HG03439 (cell line): ENCODE results near the gene TMEM222.
"Not testable (repeated sequence)": the region's sequence is repeated elsewhere in the genome, so short reads cannot be mapped to it uniquely, and the experiment has no call there.

Experiments
- ATAC-seq: cut with Tn5 transposase; IDR thresholded peaks from one replicate; pipeline ENCODE4 v1.9.1; 2021; ENCODE audit warnings: mild to moderate bottlenecking, moderate library complexity; ENCODE audit not compliant: unreplicated experiment

The TMEM222 gene

GRCh38 chr1:27321813-27322568, at the start of gene TMEM222:
TSS of gene TMEM222 (plus strand) at chr1:27322163. CDS start at chr1:27322198, 35 bp downstream.
- peak; percentile 97 for ATAC-seq

GRCh38 chr1:27274204-27274603, 47.8 kb upstream of the TMEM222 start:
- ATAC-seq, result no peak

GRCh38 chr1:27275696-27276095, 46.3 kb upstream of the TMEM222 start:
- ATAC-seq, result no peak

GRCh38 chr1:27284425-27285273, 37.3 kb upstream of the TMEM222 start:
- no peak for ATAC-seq

GRCh38 chr1:27285274-27285660, 36.7 kb upstream of the TMEM222 start:
- ATAC-seq, result no peak

GRCh38 chr1:27285821-27286220, 36.1 kb upstream of the TMEM222 start:
- not testable (repeated sequence) for ATAC-seq

GRCh38 chr1:27289125-27289524, 32.8 kb upstream of the TMEM222 start:
- ATAC-seq, result not testable (repeated sequence)

GRCh38 chr1:27290581-27290980, 31.4 kb upstream of the TMEM222 start:
- no peak for ATAC-seq

GRCh38 chr1:27292106-27292505, 29.9 kb upstream of the TMEM222 start:
- ATAC-seq, result no peak

GRCh38 chr1:27293915-27294314, 28.0 kb upstream of the TMEM222 start:
- ATAC-seq, result no peak

GRCh38 chr1:27296773-27297291, 25.1 kb upstream of the TMEM222 start:
- ATAC-seq, result no peak

- no peak for ATAC-seq
Measured at GRCh38 chr1:27297903-27298302, 24.1 kb upstream of the TMEM222 start.

GRCh38 chr1:27298632-27299384, 23.2 kb upstream of the TMEM222 start:
- ATAC-seq, result no peak

- ATAC-seq, result no peak
Measured at GRCh38 chr1:27299385-27300271, 22.3 kb upstream of the TMEM222 start.

GRCh38 chr1:27300341-27301051, 21.5 kb upstream of the TMEM222 start:
- ATAC-seq, result peak; percentile 51

- no peak for ATAC-seq
Measured at GRCh38 chr1:27301052-27301422, 20.9 kb upstream of the TMEM222 start.

GRCh38 chr1:27301582-27302199, 20.3 kb upstream of the TMEM222 start:
- no peak for ATAC-seq

- no peak for ATAC-seq
Measured at GRCh38 chr1:27302612-27303011, 19.4 kb upstream of the TMEM222 start.

GRCh38 chr1:27303509-27303908, 18.5 kb upstream of the TMEM222 start:
- ATAC-seq, result no peak
